ENCODE results near the gene TMEM245. TPM values are rescaled to one million over a fixed set of nuclear protein-coding genes. Genes with fewer than 3 reads are reported as not detected.

TMEM245 gene
- total and polyA plus RNA-seq, 2 of the 13 experiments (the other 11 are each of a cell fraction or from before 2014, with no cell fraction given), result 53.5 to 55.4 TPM

- POLR2A ChIA-PET, result no interaction called here
Measured at GRCh38 chr9:109166171-109166770, 46.5 kb upstream of the TMEM245 start.

GRCh38 chr9:109164042-109164441 is 44.3 kb upstream of the TMEM245 start:
- Histone ChIP-seq H3K9ac (ENCODE audit: insufficient read depth, low read depth, low read length) (no peak overlapping the region), H3K4me1 (ENCODE audit: insufficient read depth, low read length) (peaks cover 28% of the 10 kb centered on the region), H3K79me2 (ENCODE audit: insufficient read depth, low read length) (no peaks in the 10 kb centered on the region), H3K4me3 (replicated peaks in 1 of 3; ENCODE audit: insufficient read depth in 1 of 3, low read depth in 2 of 3, low read length in 3 of 3) (no peak overlapping the region), H2AFZ (ENCODE audit: low read length) (no peak overlapping the region), H3K27ac (ENCODE audit: extremely low read length, insufficient read depth, low read length) (no peak overlapping the region), H3K4me2 (ENCODE audit: low read depth, low read length) (no peak overlapping the region), H3K36me3 (replicated peaks in 1 of 2; ENCODE audit: control insufficient read depth in 1 of 2, insufficient read depth in 2 of 2, low read length in 2 of 2) (no peaks in the 10 kb centered on the region), H3K27me3 (ENCODE audit: control insufficient read depth in 1 of 2, insufficient read depth in 2 of 2, low read length in 2 of 2) (no peaks in the 10 kb centered on the region), H4K20me1 (ENCODE audit: insufficient read depth, low read length) (no peaks in the 10 kb centered on the region), H3K9me3 (ENCODE audit: low read length) (no peaks in the 10 kb centered on the region)
- FAIRE-seq (no peak), ATAC-seq (no peak), DNase-seq (ENCODE audit: low spot score) (no peak)
- BruUV-seq (replicated peaks), result no TSS peak
- ChIA-PET POLR2A (no interaction called here), CTCF (ENCODE audit: low intra/inter-chr PET ratio, low total read pairs) (no interaction called here)
- TF ChIP-seq CAMTA2 (CRISPR knock-in tag; IDR thresholded peaks at IDR 0.05; ENCODE audit: borderline replicate concordance) (no peak), MBD4 (IDR thresholded peaks at IDR 0.05; ENCODE audit: borderline replicate concordance, low read length) (no peak), KDM1A (CRISPR knock-in tag; IDR thresholded peaks at IDR 0.05) (no peak), ZMYM4 (CRISPR knock-in tag; IDR thresholded peaks at IDR 0.05) (no peak), STAT6 (CRISPR knock-in tag; IDR thresholded peaks at IDR 0.05; ENCODE audit: borderline replicate concordance) (no peak), CENPBD1 (CRISPR knock-in tag; IDR thresholded peaks at IDR 0.05; ENCODE audit: borderline replicate concordance, low read depth) (no peak), MED8 (CRISPR knock-in tag; IDR thresholded peaks at IDR 0.05; ENCODE audit: insufficient replicate concordance) (no peak), ZNF580 (CRISPR knock-in tag; IDR thresholded peaks at IDR 0.05; ENCODE audit: borderline replicate concordance, low read depth) (no peak), AHR (CRISPR knock-in tag; IDR thresholded peaks at IDR 0.05) (no peak), PBX3 (CRISPR knock-in tag; IDR thresholded peaks at IDR 0.05; ENCODE audit: borderline replicate concordance) (no peak)
- 70% methylated on average over 5 of the region's 5 CpGs for WGBS (ENCODE audit: low lambda C conversion rate)
- intact Hi-C loops (cut with micrococcal nuclease; ENCODE audit: unreplicated experiment) (no loop called here), in situ Hi-C loops (cut with HindIII; ENCODE audit: extremely low pct_ligation_motif_present, low pct_unique_long_range_greater_than_20kb) (no loop called here)

More at GRCh38 chr9:109166171-109166770, 46.5 kb upstream of the TMEM245 start:
- no peak overlapping the region for H3K27ac ChIP-seq (ENCODE audit: extremely low read length, insufficient read depth, low read length)
- ATAC-seq, result no peak; the same call in 2 of the 3 replicates
- no peaks in the 10 kb centered on the region for H4K20me1 ChIP-seq (ENCODE audit: insufficient read depth, low read length)
- no peaks in the 10 kb centered on the region for H3K36me3 ChIP-seq (replicated peaks in 1 of 2; ENCODE audit: control insufficient read depth in 1 of 2, insufficient read depth in 2 of 2, low read length in 2 of 2)
- BruUV-seq (replicated peaks), result no TSS peak
- no peak overlapping the region for H2AFZ ChIP-seq (ENCODE audit: low read length)
- TF ChIP-seq ZNF629 (CRISPR knock-in tag; conservative IDR thresholded peaks at IDR 0.05), result peak; percentile 37; the same call in 1 of the 2 replicates
- TF ChIP-seq KLF11 (CRISPR knock-in tag; IDR thresholded peaks at IDR 0.05), result no peak
- intact Hi-C loops (cut with micrococcal nuclease; ENCODE audit: unreplicated experiment), result no loop called here
- H3K4me3 ChIP-seq (replicated peaks in 1 of 3; ENCODE audit: insufficient read depth in 1 of 3, low read depth in 2 of 3, low read length in 3 of 3), result no peak overlapping the region
- H3K4me1 ChIP-seq (ENCODE audit: insufficient read depth, low read length), result peaks cover 14% of the 10 kb centered on the region
- H3K79me2 ChIP-seq (ENCODE audit: insufficient read depth, low read length), result no peaks in the 10 kb centered on the region
- CTCF ChIA-PET (ENCODE audit: low intra/inter-chr PET ratio, low total read pairs), result no interaction called here
- no peak for FAIRE-seq
- in situ Hi-C loops (cut with HindIII; ENCODE audit: extremely low pct_ligation_motif_present, low pct_unique_long_range_greater_than_20kb), result no loop called here
- no peak overlapping the region for H3K9ac ChIP-seq (ENCODE audit: insufficient read depth, low read depth, low read length)
- H3K27me3 ChIP-seq (ENCODE audit: control insufficient read depth in 1 of 2, insufficient read depth in 2 of 2, low read length in 2 of 2), result no peaks in the 10 kb centered on the region
- H3K9me3 ChIP-seq (ENCODE audit: low read length), result no peaks in the 10 kb centered on the region
- no peak for DNase-seq (ENCODE audit: low spot score)
- 73% methylated on average over 13 of the region's 16 CpGs for WGBS (ENCODE audit: low lambda C conversion rate)
- H3K4me2 ChIP-seq (ENCODE audit: low read depth, low read length), result no peak overlapping the region

Data from HepG2 (cell line).